Kidney (tissue), 14 donors: Measurements from ENCODE around the gene EIF4G3. TPM values are rescaled to one million over a fixed set of nuclear protein-coding genes. Genes with fewer than 3 reads are reported as not detected.

Experiments used
- DNase-seq, 5 donors: peaks; one replicate each; pipeline ENCODE4 v3.0.0-alpha.2; 2013 to 2020
- FAIRE-seq: peaks from 2 replicates; lab custom pipeline; 2012; peaks lifted over from hg19 to GRCh38; lab: Jason Lieb, UNC
- H3K27ac ChIP-seq, 2 donors: one replicate each; pipeline ENCODE4 v1.7.0; 2013; ENCODE audit warnings: low read depth in 2 of 2, low read length in 2 of 2, inconsistent platforms in 1 of 2
- H3K27me3 ChIP-seq: one replicate; pipeline ENCODE4 v1.7.1; 2013; ENCODE audit warnings: low read length, inconsistent platforms; ENCODE audit not compliant: control insufficient read depth, insufficient read depth
- H3K36me3 ChIP-seq, 3 donors: one replicate each; pipeline versions ENCODE4 v1.7.0 to v1.7.1; 2013; ENCODE audit warnings: low read length in 3 of 3, control low read depth in 1 of 3, inconsistent platforms in 1 of 3; ENCODE audit not compliant: insufficient read depth in 3 of 3, control insufficient read depth in 2 of 3
- H3K4me1 ChIP-seq, 3 donors: one replicate each; pipeline versions ENCODE4 v1.7.0 to v1.7.1; 2013; ENCODE audit warnings: low read length in 3 of 3, inconsistent platforms in 1 of 3, low read depth in 1 of 3; ENCODE audit not compliant: control insufficient read depth in 2 of 3, insufficient read depth in 2 of 3
- H3K4me3 ChIP-seq, 3 donors: one replicate each; pipeline versions ENCODE4 v1.7.0 to v1.8.1; 2013; ENCODE audit warnings: low read length in 3 of 3, control low read depth in 1 of 3, inconsistent platforms in 1 of 3
- H3K9ac ChIP-seq, 3 donors: one replicate each; pipeline versions ENCODE4 v1.7.0 to v1.7.1; 2013; ENCODE audit warnings: low read length in 3 of 3, control low read depth in 1 of 3, inconsistent platforms in 1 of 3
- H3K9me3 ChIP-seq, 3 donors: one replicate each; pipeline versions ENCODE4 v1.7.0 to v1.7.1; 2013; ENCODE audit warnings: low read length in 3 of 3, control low read depth in 1 of 3, inconsistent platforms in 1 of 3; ENCODE audit not compliant: control insufficient read depth in 2 of 3, insufficient read depth in 1 of 3
- CTCF ChIP-seq: IDR thresholded peaks from 3 replicates; pipeline ENCODE4 v1.5.1; 2012; ENCODE audit warnings: mild to moderate bottlenecking, moderate library complexity, borderline replicate concordance; ENCODE audit not compliant: insufficient read depth; ENCODE audit errors: extremely low read depth
- intact Hi-C: fragments of 100-400 bp; cut with DNase I; formaldehyde crosslinking; loops from one replicate; pipeline ENCODE4 v1.11.1; 2022
- polyA plus RNA-seq: library from polyadenylated mRNA; stranded (reverse); fragments of 350-450 nt; fragmentation: Illumina TruSeq; extraction: RNeasy Lipid Tissue Mini Kit (QIAGEN cat#74804); gene quantifications from one replicate; pipeline ENCODE4 v1.2.3, GENCODE V29; 2014; ENCODE audit warnings: low read depth, low replicate concordance; ENCODE audit not compliant: insufficient read depth
- total RNA-seq: library from RNA; stranded (reverse); fragmentation: NEBNext Ultra II Directional; extraction: Animal tissue kit (Norgen Biotek cat#: 25700); gene quantifications from one replicate; pipeline ENCODE4 v1.2.1, GENCODE V29; 2021
- donor health status: control.
- donor health status: control.
- donor health status: control.
- donor health status: control.
- donor health status: control.
- donor health status: DM: yes; HTN: yes; CAD: no.
- donor health status: Normal renal cell carcinoma (clear cell type).

The EIF4G3 gene
- total and polyA plus RNA-seq, 2 donors from 2014 or later: 14.8 to 61.6 TPM

GRCh38 chr1:20997602-20998224, 179.0 kb downstream of the EIF4G3 start:
- Histone ChIP-seq H3K9me3 (no peaks in the 10 kb centered on the region), H3K27ac (no peak overlapping the region), H3K27me3 (no peaks in the 10 kb centered on the region), H3K4me1 (peaks cover 0 to 1% (median 0%) of the 10 kb centered on the region in 3 donors), H3K36me3 (no peaks in the 10 kb centered on the region), H3K9ac (no peak overlapping the region), H3K4me3 (no peak overlapping the region)
- intact Hi-C loops: no loop called here
- FAIRE-seq (no peak), DNase-seq (no peak)
- no peak for TF ChIP-seq CTCF

- intact Hi-C loops: no loop called here
- H3K4me1 ChIP-seq: peaks cover 0 to 5% (median 0%) of the 10 kb centered on the region in 3 donors
- no peak overlapping the region for H3K27ac ChIP-seq
- H3K9ac ChIP-seq: no peak overlapping the region
- no peaks in the 10 kb centered on the region for H3K27me3 ChIP-seq
- FAIRE-seq (no peak), DNase-seq (no peak)
- H3K36me3 ChIP-seq: no peaks in the 10 kb centered on the region
- H3K4me3 ChIP-seq: no peak overlapping the region
- H3K9me3 ChIP-seq: no peaks in the 10 kb centered on the region
- TF ChIP-seq CTCF: no peak
Measured at GRCh38 chr1:20996554-20996953, 180.1 kb downstream of the EIF4G3 start.

- no peak overlapping the region for H3K27ac ChIP-seq
- no peak for TF ChIP-seq CTCF
- intact Hi-C loops: no loop called here
- H3K9me3 ChIP-seq: no peaks in the 10 kb centered on the region
- FAIRE-seq: no peak
- H3K4me3 ChIP-seq: no peak overlapping the region
- no peaks in the 10 kb centered on the region for H3K36me3 ChIP-seq
- DNase-seq: no peak
- H3K4me1 ChIP-seq: peaks cover 0 to 5% (median 0%) of the 10 kb centered on the region in 3 donors
- no peak overlapping the region for H3K9ac ChIP-seq
- H3K27me3 ChIP-seq: no peaks in the 10 kb centered on the region
Measured at GRCh38 chr1:20993716-20994575, 182.8 kb downstream of the EIF4G3 start.
